Measurements from ENCODE around the gene PRKCE.

The PRKCE gene

DNA sequence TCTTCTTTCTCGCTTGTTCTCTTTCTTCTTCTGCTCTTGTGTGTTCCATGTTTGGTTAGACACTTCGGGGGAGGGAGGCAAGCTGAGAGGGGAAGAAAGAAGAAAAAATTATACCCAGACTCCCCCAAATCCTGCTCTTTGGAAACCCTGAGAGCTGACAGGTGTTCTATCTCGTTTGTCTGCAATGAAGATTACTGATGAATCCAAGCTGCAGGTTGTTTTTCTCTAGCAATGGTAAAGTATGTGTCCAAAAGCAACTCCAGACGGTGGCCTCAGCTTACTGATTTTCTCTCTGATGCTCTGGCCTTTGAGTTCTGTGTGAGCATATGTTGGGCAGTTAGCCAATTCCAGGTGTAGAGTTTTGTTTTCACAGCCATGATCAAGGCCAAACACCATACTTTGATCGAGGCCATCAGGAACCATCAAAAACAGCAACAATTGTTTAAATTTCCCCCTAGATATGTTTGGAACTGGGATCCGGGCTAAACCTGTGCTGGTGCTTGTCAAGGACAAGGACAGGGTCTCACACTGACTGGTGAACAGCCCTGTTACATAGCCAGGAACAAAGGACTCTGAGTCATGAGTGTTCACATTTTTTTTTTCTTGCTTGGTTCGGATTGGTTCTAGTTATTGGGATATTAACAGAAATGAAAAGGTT, 142.0 kb downstream of the PRKCE start:
- Histone ChIP-seq H3K4me3 (ENCODE audit: extremely low read depth, insufficient read depth, low read length, poor library complexity, severe bottlenecking) (no peak overlapping the region), H3K4me1 (ENCODE audit: control insufficient read depth, insufficient read depth, low read length, poor library complexity, severe bottlenecking) (peaks cover 23% of the 10 kb centered on the region), H3K9me3 (ENCODE audit: control insufficient read depth, low read length) (no peaks in the 10 kb centered on the region), H3K27ac (ENCODE audit: low read depth, low read length, severe bottlenecking) (no peak overlapping the region), H3K36me3 (ENCODE audit: control insufficient read depth, insufficient read depth, low read length) (no peaks in the 10 kb centered on the region)
- WGBS, 2 experiments (ENCODE audit: insufficient coverage in 2 of 2): 92 to 98% methylated on average over 3 to 4 of the region's 7 CpGs

DNA sequence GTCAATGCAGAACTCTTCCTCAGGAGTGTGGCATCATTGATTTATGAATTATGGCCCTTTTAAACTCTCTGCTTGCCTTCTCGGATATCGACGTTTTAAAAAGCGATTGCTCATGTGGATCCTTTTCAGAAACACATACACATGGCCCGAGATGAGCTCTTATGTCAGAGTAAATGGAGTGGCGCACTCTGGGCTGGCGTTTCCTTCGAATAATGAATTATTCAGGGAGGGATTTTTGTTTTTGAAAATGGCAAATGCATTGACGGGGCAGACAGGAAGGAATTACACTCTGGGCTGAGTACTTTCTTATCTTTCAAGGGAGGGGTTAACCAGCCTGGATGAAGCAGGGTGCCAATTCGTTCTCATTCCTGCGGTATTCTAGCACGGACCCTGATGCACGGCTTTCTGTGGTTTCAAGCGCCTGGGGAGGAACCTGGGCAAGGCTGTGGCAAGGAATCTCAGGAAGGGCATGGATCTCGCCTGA, 142.7 kb downstream of the PRKCE start:
- Histone ChIP-seq H3K9me3 (ENCODE audit: control insufficient read depth, low read length) (no peaks in the 10 kb centered on the region), H3K4me3 (ENCODE audit: extremely low read depth, insufficient read depth, low read length, poor library complexity, severe bottlenecking) (no peak overlapping the region), H3K27ac (ENCODE audit: low read depth, low read length, severe bottlenecking) (no peak overlapping the region), H3K36me3 (ENCODE audit: control insufficient read depth, insufficient read depth, low read length) (no peaks in the 10 kb centered on the region), H3K4me1 (ENCODE audit: control insufficient read depth, insufficient read depth, low read length, poor library complexity, severe bottlenecking) (peaks cover 23% of the 10 kb centered on the region)
- 84 to 94% methylated on average over 12 of the region's 15 CpGs for WGBS, 2 experiments (ENCODE audit: insufficient coverage in 2 of 2)

DNA sequence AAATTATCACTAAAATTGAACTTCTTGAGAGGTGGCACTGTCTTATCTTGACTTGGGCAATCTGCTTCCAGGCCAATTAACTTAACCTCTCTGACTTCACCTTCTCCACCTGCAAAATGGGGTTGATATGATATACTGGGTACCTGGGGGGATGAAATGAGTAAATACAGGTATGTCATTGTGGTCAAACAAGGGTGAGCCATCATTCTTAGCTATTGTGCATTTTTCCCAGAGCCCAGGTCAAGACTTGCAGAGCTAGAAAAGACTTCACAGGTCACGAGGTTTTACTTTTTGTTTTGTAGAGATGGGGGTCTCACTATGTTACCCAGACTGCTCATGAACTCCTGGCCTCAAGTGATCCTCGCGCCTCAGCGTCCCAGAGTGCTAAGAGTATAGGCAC, 145.0 kb downstream of the PRKCE start:
- 44 to 96% methylated on average over 1 to 4 of the region's 4 CpGs for WGBS, 2 experiments (ENCODE audit: insufficient coverage in 2 of 2)
- H3K9me3 ChIP-seq (ENCODE audit: control insufficient read depth, low read length): no peaks in the 10 kb centered on the region

DNA sequence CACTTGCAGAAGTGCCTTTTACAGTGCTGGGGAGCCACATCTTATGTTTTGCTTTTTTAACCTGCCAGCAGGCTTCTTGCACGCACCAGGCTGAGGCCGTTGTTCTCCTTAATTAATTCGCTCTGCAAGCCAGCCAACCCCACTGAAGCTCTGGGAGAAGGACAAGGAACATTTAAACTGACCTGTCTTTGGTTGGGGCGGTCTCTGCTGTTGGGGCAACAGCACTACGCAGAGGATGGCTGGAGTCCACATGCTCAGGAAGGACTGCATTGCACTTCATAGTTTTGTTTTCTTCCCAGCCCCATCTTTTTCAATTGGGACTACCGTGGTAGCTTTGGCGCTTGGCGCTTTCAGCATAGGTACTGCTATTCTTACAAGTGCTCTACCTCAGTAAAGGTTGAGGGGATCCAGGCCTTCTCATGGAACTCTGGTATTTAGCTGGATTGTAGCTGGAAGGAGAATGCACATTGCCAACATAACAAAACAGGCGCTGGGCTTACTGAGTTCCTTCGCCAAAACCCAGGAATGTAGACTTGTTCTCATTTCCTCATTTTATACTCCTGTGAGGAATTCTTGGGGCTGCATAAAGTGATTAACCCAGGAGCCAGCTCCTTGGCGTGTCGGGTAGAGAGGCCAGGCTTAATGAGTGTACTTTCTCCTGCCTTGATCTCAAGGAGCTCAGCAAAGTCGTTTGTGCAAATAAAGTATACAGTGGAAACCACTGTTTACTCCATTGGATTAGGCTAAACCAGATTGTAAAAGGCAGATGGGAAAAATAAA, 146.2 kb downstream of the PRKCE start:
- H3K4me1 ChIP-seq (ENCODE audit: control insufficient read depth, insufficient read depth, low read length, poor library complexity, severe bottlenecking): peaks cover 11% of the 10 kb centered on the region
- H3K36me3 ChIP-seq (ENCODE audit: control insufficient read depth, insufficient read depth, low read length): no peaks in the 10 kb centered on the region
- no peaks in the 10 kb centered on the region for H3K9me3 ChIP-seq (ENCODE audit: control insufficient read depth, low read length)
- H3K27ac ChIP-seq (ENCODE audit: low read depth, low read length, severe bottlenecking): no peak overlapping the region
- 94 to 95% methylated on average over 10 to 11 of the region's 13 CpGs for WGBS, 2 experiments (ENCODE audit: insufficient coverage in 2 of 2)
- no peak overlapping the region for H3K4me3 ChIP-seq (ENCODE audit: extremely low read depth, insufficient read depth, low read length, poor library complexity, severe bottlenecking)

More for the DNA sequence above, 145.0 kb downstream of the PRKCE start:
- no peak overlapping the region for H3K4me3 ChIP-seq (ENCODE audit: extremely low read depth, insufficient read depth, low read length, poor library complexity, severe bottlenecking)
- H3K4me1 ChIP-seq (ENCODE audit: control insufficient read depth, insufficient read depth, low read length, poor library complexity, severe bottlenecking): peaks cover 11% of the 10 kb centered on the region
- no peaks in the 10 kb centered on the region for H3K36me3 ChIP-seq (ENCODE audit: control insufficient read depth, insufficient read depth, low read length)
- H3K27ac ChIP-seq (ENCODE audit: low read depth, low read length, severe bottlenecking): no peak overlapping the region

DNA sequence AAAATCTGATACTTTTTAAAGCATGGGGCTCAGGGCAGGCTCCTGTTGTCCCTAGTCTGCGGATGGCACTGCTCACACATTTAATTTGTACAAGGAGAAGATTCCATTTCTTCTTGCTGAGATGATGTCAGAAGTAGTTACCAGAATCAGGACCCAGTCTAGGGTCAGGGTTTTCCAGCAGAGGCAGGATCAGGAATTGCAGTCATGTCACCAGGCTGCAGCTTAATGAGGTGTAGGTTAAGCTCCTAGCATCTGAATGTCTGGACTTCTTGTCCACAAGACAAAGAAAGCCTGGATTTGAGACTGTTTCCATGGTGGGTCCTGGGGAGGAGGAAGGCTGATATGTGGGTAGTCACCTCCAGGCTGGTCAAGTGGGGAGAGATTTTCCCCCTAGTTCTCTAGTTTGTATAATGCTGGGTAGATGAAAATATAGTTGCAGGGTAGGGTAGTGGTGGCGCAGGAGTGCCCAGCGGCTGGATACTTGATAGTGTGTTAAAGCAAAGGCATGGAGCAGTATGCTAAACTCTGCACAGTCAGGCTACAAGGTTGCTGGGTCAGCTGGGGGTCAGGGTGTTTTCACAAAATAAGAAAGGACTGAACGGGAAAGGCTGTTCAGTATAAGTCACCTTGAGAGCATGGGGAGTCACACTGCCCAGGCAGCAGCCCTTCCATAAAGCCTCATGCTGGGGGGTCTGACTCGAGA, 148.4 kb downstream of the PRKCE start:
- H3K4me1 ChIP-seq (ENCODE audit: control insufficient read depth, insufficient read depth, low read length, poor library complexity, severe bottlenecking): no peaks in the 10 kb centered on the region
- no peaks in the 10 kb centered on the region for H3K36me3 ChIP-seq (ENCODE audit: control insufficient read depth, insufficient read depth, low read length)
- WGBS, 2 experiments (ENCODE audit: insufficient coverage in 2 of 2): 92 to 100% methylated on average over 4 of the region's 5 CpGs
- no peak overlapping the region for H3K4me3 ChIP-seq (ENCODE audit: extremely low read depth, insufficient read depth, low read length, poor library complexity, severe bottlenecking)
- H3K9me3 ChIP-seq (ENCODE audit: control insufficient read depth, low read length): no peaks in the 10 kb centered on the region
- H3K27ac ChIP-seq (ENCODE audit: low read depth, low read length, severe bottlenecking): no peak overlapping the region

DNA sequence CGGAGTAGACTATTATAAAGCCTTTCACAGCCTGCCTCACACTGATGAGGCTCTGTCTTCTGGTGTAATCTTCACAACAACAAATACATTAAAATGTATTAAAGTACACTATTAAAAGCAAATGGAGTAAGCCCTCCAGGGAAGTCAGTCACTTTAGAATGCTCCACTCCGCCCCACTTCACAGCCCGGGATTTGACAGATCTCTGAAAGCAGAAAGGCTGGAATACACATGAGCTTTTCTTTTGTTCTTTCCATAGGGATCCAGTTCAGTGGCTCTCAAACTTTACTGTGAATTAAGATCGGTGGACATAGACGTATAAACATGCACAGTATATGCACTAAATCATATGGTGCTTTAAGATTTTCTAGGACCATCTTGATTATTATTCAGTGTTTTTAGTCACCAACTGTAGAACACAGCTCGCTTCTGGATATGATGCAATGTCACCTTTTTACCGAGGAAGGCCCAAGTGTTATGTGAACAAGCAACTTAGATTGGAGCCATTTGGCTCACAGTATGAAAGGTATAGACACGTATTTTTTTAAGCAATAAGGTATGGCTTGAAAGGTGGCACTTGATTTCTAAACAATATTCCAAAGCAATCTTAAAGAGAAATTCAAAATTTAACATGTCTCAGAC, 151.1 kb downstream of the PRKCE start:
- Histone ChIP-seq H3K9me3 (ENCODE audit: control insufficient read depth, low read length) (no peaks in the 10 kb centered on the region), H3K27ac (ENCODE audit: low read depth, low read length, severe bottlenecking) (no peak overlapping the region), H3K36me3 (ENCODE audit: control insufficient read depth, insufficient read depth, low read length) (no peaks in the 10 kb centered on the region), H3K4me3 (ENCODE audit: extremely low read depth, insufficient read depth, low read length, poor library complexity, severe bottlenecking) (no peak overlapping the region), H3K4me1 (ENCODE audit: control insufficient read depth, insufficient read depth, low read length, poor library complexity, severe bottlenecking) (no peaks in the 10 kb centered on the region)
- WGBS, 2 experiments (ENCODE audit: insufficient coverage in 2 of 2): 81 to 83% methylated on average over 4 of the region's 8 CpGs

DNA sequence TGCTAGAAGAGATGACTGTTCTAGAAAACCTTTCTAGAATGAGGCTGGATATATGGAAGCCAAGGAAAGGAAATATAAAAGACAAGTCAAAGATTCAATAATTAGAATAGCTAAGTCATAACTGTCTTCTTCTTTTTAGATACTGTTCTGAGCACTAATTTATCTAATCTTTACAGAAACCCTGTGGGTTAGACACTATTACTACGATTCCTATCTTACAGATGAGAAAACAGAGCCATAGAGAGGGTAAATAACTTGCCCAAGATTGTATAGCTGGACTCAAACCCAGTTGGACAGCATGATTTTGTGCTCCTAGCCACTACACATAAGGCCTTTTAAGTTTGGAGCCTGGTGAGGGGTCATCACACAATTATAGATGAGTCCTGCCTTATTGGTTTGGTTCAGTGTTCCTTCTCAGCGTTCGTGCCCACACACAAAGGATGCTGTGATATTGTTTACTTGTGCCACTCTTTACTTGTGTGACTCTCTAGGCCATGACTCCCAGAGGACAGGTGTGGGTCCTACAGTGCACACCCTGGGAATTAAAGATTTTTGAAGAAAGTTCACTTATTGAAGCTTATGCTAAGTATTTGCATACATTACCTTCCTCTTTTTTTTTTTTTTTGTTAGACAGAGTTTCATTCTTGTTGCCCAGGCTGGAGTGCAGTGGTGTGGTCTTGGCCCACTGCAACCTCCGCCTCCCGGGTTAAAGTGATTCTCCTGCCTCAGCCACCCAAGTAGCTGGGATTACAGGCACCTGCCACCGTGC, 153.7 kb downstream of the PRKCE start:
- 87 to 98% methylated on average over 3 to 6 of the region's 6 CpGs for WGBS, 2 experiments (ENCODE audit: insufficient coverage in 2 of 2)
- Histone ChIP-seq H3K9me3 (ENCODE audit: control insufficient read depth, low read length) (no peaks in the 10 kb centered on the region), H3K27ac (ENCODE audit: low read depth, low read length, severe bottlenecking) (no peak overlapping the region), H3K4me1 (ENCODE audit: control insufficient read depth, insufficient read depth, low read length, poor library complexity, severe bottlenecking) (no peaks in the 10 kb centered on the region), H3K4me3 (ENCODE audit: extremely low read depth, insufficient read depth, low read length, poor library complexity, severe bottlenecking) (no peak overlapping the region), H3K36me3 (ENCODE audit: control insufficient read depth, insufficient read depth, low read length) (no peaks in the 10 kb centered on the region)

DNA sequence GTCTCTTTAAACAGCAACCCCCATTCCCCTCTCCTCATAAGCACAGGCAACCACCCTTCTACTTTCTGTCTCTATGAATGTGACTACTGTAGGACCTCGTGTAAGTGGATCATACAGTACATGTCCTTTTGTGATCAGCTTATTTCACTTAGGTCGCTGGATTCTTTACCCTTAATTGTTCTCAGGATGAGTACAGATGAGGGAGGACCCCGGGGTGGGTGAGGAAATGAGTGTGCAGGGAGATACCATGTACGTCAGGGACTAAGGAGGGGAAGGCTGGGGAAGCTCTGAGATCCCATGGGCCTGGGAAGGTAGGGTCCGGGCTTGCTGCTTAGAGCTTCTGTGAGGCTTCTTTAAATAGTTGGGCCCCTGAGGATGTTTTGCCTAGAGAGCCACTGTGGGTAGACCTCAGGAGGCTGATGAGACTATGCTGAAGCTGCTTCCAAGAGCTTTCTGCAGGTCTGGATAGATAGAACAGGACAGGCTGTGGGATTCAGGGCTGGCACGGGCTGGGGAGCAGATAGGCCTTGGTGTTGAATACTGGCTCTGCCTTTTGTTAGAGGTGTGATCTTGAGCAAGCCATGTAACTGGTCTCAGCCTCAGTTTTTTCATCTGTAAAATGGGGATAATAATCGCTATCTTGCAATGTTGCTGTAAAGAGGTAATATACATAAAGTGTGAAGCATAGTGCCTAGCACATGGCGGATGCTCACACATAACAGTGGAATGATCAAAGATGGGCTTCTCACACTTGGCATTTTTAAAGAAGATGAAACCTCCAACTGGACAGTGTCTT, 155.3 kb downstream of the PRKCE start:
- Histone ChIP-seq H3K9me3 (ENCODE audit: control insufficient read depth, low read length) (no peaks in the 10 kb centered on the region), H3K4me1 (ENCODE audit: control insufficient read depth, insufficient read depth, low read length, poor library complexity, severe bottlenecking) (peaks cover 4% of the 10 kb centered on the region), H3K27ac (ENCODE audit: low read depth, low read length, severe bottlenecking) (no peak overlapping the region), H3K4me3 (ENCODE audit: extremely low read depth, insufficient read depth, low read length, poor library complexity, severe bottlenecking) (no peak overlapping the region), H3K36me3 (ENCODE audit: control insufficient read depth, insufficient read depth, low read length) (no peaks in the 10 kb centered on the region)
- 87 to 92% methylated on average over 8 of the region's 8 CpGs for WGBS, 2 experiments (ENCODE audit: insufficient coverage in 2 of 2)

DNA sequence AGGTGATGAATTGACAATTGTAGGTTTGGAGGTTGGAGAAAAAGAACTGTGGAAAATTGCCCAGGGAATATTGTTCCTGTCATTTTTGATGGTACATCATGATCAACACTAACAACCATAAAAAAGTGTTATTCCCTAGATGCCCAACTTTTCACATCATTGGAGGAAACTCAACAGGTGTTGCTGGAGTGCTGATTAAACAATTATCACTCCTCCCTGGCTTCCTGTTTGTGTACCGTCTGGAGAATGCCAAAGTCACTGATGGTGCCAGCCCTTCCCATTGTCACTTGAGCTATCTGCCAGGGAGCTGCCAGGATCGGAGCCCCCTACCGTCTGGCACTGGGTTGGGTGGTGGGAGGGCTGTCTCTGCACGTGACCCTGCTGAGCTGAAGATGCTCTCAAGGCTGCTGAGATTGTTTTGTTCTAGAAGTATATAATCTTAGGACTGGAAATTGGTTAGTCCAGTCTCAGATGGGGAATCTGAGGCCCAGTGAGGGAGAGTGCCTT, 156.9 kb downstream of the PRKCE start:
- H3K9me3 ChIP-seq (ENCODE audit: control insufficient read depth, low read length): no peaks in the 10 kb centered on the region
- H3K36me3 ChIP-seq (ENCODE audit: control insufficient read depth, insufficient read depth, low read length): no peaks in the 10 kb centered on the region
- H3K4me3 ChIP-seq (ENCODE audit: extremely low read depth, insufficient read depth, low read length, poor library complexity, severe bottlenecking): no peak overlapping the region
- WGBS, 2 experiments (ENCODE audit: insufficient coverage in 2 of 2): 83 to 93% methylated on average over 3 to 4 of the region's 4 CpGs
- peaks cover 18% of the 10 kb centered on the region for H3K4me1 ChIP-seq (ENCODE audit: control insufficient read depth, insufficient read depth, low read length, poor library complexity, severe bottlenecking)
- H3K27ac ChIP-seq (ENCODE audit: low read depth, low read length, severe bottlenecking): no peak overlapping the region
